Duodenal mucosa (tissue), 2 donors: ENCODE results near the gene DDX46.
A peak's percentile ranks its signal among the peaks of the same experiment; 100 is the strongest.
"Not testable (repeated sequence)": the region's sequence is repeated elsewhere in the genome, so short reads cannot be mapped to it uniquely, and the experiment has no call there.

Experiments
- H3K27ac ChIP-seq: one replicate; pipeline ENCODE4 v1.7.0; 2013; ENCODE audit warnings: low read depth, low read length
- H3K27me3 ChIP-seq, 2 donors: one replicate each; pipeline ENCODE4 v1.7.0; 2013; ENCODE audit warnings: low read length in 2 of 2, control low read depth in 1 of 2; ENCODE audit not compliant: insufficient read depth in 2 of 2, control insufficient read depth in 1 of 2
- H3K36me3 ChIP-seq, 2 donors: one replicate each; pipeline ENCODE4 v1.7.0; 2013; ENCODE audit warnings: low read length in 2 of 2, control low read depth in 1 of 2; ENCODE audit not compliant: insufficient read depth in 2 of 2, control insufficient read depth in 1 of 2
- H3K4me1 ChIP-seq, 2 donors: one replicate each; pipeline ENCODE4 v1.7.0; 2013; ENCODE audit warnings: low read length in 2 of 2, control low read depth in 1 of 2; ENCODE audit not compliant: insufficient read depth in 2 of 2, control insufficient read depth in 1 of 2
- H3K4me3 ChIP-seq, 2 donors: one replicate each; pipeline ENCODE4 v1.7.0; 2013; ENCODE audit warnings: low read length in 2 of 2, low read depth in 1 of 2
- H3K9ac ChIP-seq, 2 donors: one replicate each; pipeline ENCODE4 v1.7.0; 2013; ENCODE audit warnings: low read length in 2 of 2, low read depth in 1 of 2
- H3K9me3 ChIP-seq, 2 donors: one replicate each; pipeline ENCODE4 v1.7.0; 2013; ENCODE audit warnings: low read length in 2 of 2, control low read depth in 1 of 2; ENCODE audit not compliant: control insufficient read depth in 1 of 2

The DDX46 gene

GRCh38 chr5:134738133-134738962 is 20.2 kb upstream of the DDX46 start, which contains the start of gene CAMLG:
TSS of gene CAMLG (plus strand) at chr5:134738548. CDS start at chr5:134738621, 73 bp downstream.
- H3K4me3 ChIP-seq: peak within 1 kb of the TSS; percentile 79 to 92
- H3K4me1 ChIP-seq: peaks cover 13 to 25% of the 10 kb centered on the region in 2 donors
- H3K27ac ChIP-seq: peak within 1 kb of the TSS; percentile 78
- no peaks in the 10 kb centered on the region for H3K9me3 ChIP-seq
- H3K36me3 ChIP-seq: peaks cover 0 to 3% of the 10 kb centered on the region in 2 donors
- no peaks in the 10 kb centered on the region for H3K27me3 ChIP-seq
- H3K9ac ChIP-seq: peak within 1 kb of the TSS; percentile 83 to 94

- peaks cover 0 to 3% of the 10 kb centered on the region in 2 donors for H3K36me3 ChIP-seq
- H3K4me3 ChIP-seq: peak overlapping the region; percentile 79 to 92
- H3K27ac ChIP-seq: peak overlapping the region; percentile 78
- no peaks in the 10 kb centered on the region for H3K9me3 ChIP-seq
- H3K27me3 ChIP-seq: no peaks in the 10 kb centered on the region
- H3K9ac ChIP-seq: peak overlapping the region; percentile 79 to 94
- H3K4me1 ChIP-seq: peaks cover 13 to 25% of the 10 kb centered on the region in 2 donors
Measured at GRCh38 chr5:134738963-134739661, 19.5 kb upstream of the DDX46 start.

- H3K9ac ChIP-seq: no peak overlapping the region
- H3K9me3 ChIP-seq: no peaks in the 10 kb centered on the region
- H3K4me3 ChIP-seq: no peak overlapping the region
- H3K36me3 ChIP-seq: peaks cover 0 to 6% of the 10 kb centered on the region in 2 donors
- no peaks in the 10 kb centered on the region for H3K27me3 ChIP-seq
- H3K27ac ChIP-seq: no peak overlapping the region
- H3K4me1 ChIP-seq: peaks cover 10 to 22% of the 10 kb centered on the region in 2 donors
Measured at GRCh38 chr5:134741052-134741451, 17.5 kb upstream of the DDX46 start.

- no peaks in the 10 kb centered on the region for H3K9me3 ChIP-seq
- no peak overlapping the region for H3K27ac ChIP-seq
- no peak overlapping the region for H3K4me3 ChIP-seq
- H3K36me3 ChIP-seq: peaks cover 0 to 6% of the 10 kb centered on the region in 2 donors
- no peaks in the 10 kb centered on the region for H3K27me3 ChIP-seq
- H3K9ac ChIP-seq: no peak overlapping the region
- H3K4me1 ChIP-seq: peaks cover 8 to 14% of the 10 kb centered on the region in 2 donors
Measured at GRCh38 chr5:134742134-134742533, 16.4 kb upstream of the DDX46 start.

- no peaks in the 10 kb centered on the region for H3K4me1 ChIP-seq
- H3K36me3 ChIP-seq: peaks cover 0 to 18% of the 10 kb centered on the region in 2 donors
- no peak overlapping the region for H3K9ac ChIP-seq
- H3K9me3 ChIP-seq: no peaks in the 10 kb centered on the region
- H3K4me3 ChIP-seq: no peak overlapping the region
- H3K27ac ChIP-seq: no peak overlapping the region
- H3K27me3 ChIP-seq: no peaks in the 10 kb centered on the region
Measured at GRCh38 chr5:134749415-134749814, 9.2 kb upstream of the DDX46 start.

- Histone ChIP-seq H3K9me3 (no peaks in the 10 kb centered on the region), H3K27me3 (no peaks in the 10 kb centered on the region), H3K4me3 (peak overlapping the region; percentile 98 to 99), H3K9ac (peak overlapping the region; percentile 76 to 90), H3K27ac (no peak overlapping the region), H3K36me3 (no peaks in the 10 kb centered on the region), H3K4me1 (peaks cover 14 to 16% of the 10 kb centered on the region in 2 donors)
Measured at GRCh38 chr5:134758176-134758503, 439 bp upstream of the DDX46 start.

GRCh38 chr5:134767528-134768291 is 9.1 kb downstream of the DDX46 start:
- H3K36me3 ChIP-seq: peaks cover 17 to 68% of the 10 kb centered on the region in 2 donors
- H3K27ac ChIP-seq, H3K9ac ChIP-seq, H3K4me1 ChIP-seq, H3K27me3 ChIP-seq, H3K4me3 ChIP-seq, H3K9me3 ChIP-seq: not testable (repeated sequence)

GRCh38 chr5:134769206-134769605 is 10.6 kb downstream of the DDX46 start:
- no peaks in the 10 kb centered on the region for H3K4me1 ChIP-seq
- H3K27me3 ChIP-seq: no peaks in the 10 kb centered on the region
- H3K9ac ChIP-seq: no peak overlapping the region
- H3K4me3 ChIP-seq: no peak overlapping the region
- peaks cover 17 to 77% of the 10 kb centered on the region in 2 donors for H3K36me3 ChIP-seq
- no peaks in the 10 kb centered on the region for H3K9me3 ChIP-seq
- no peak overlapping the region for H3K27ac ChIP-seq

GRCh38 chr5:134772461-134773125 is 14.0 kb downstream of the DDX46 start:
- Histone ChIP-seq H3K9me3 (no peaks in the 10 kb centered on the region), H3K4me1 (no peaks in the 10 kb centered on the region), H3K36me3 (peaks cover 4 to 74% of the 10 kb centered on the region in 2 donors), H3K27me3 (no peaks in the 10 kb centered on the region), H3K27ac (no peak overlapping the region), H3K4me3 (no peak overlapping the region), H3K9ac (no peak overlapping the region)
